GM12878 (cell line): ENCODE results near the gene KIF23.
"Not testable (repeated sequence)": the region's sequence is repeated elsewhere in the genome, so short reads cannot be mapped to it uniquely, and the experiment has no call there.

Source experiments
- CTCF ChIP-seq, 3 experiments: IDR thresholded peaks in 2 of 3; conservative IDR thresholded peaks in 1 of 3; 2 replicates each; pipeline ENCODE4 v1.5.1; 2011; ENCODE audit warnings: low read depth in 3 of 3, low read length in 3 of 3, mild to moderate bottlenecking in 3 of 3, control low read depth in 2 of 3, moderate library complexity in 2 of 3, inconsistent platforms in 1 of 3, mixed read lengths in 1 of 3; ENCODE audit not compliant: control insufficient read depth in 2 of 3, insufficient read depth in 1 of 3; ENCODE audit errors: extremely low read depth in 1 of 3
- PKNOX1 ChIP-seq: fragments of 450-650 bp; IDR thresholded peaks from 2 replicates; pipeline ENCODE4 v1.6.1; 2016; ENCODE audit warnings: mild to moderate bottlenecking
- RFX5 ChIP-seq: IDR thresholded peaks from 2 replicates; pipeline ENCODE4 v1.6.1; 2011; ENCODE audit warnings: low read depth, low read length, improper control_type of control experiment
- SIN3A ChIP-seq: IDR thresholded peaks from 2 replicates; pipeline ENCODE4 v1.6.1; 2012; ENCODE audit warnings: low read depth, low read length, improper control_type of control experiment
- YY1 ChIP-seq: IDR thresholded peaks from 2 replicates; pipeline ENCODE4 v1.6.1; 2011; ENCODE audit warnings: low read depth, mild to moderate bottlenecking, low read length

DNA sequence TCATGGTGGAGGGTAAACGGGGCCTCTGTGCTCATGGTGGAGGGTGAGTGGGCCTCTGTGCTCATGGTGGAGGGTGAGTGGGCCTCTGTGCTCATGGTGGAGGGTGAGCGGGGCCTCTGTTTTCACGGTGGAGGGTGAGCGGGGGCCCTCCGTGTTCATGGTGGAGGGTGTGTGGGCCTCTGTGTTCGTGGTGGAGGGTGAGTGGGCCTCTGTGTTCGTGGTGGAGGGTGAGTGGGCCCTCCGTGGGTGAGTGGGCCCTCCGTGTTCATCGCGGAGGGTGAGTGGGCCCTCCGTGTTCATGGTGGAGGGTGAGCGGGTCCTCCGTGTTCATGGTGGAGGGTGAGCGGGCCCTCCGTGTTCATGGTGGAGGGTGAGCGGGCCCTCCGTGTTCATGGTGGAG is 30.1 kb upstream of the KIF23 start:
- not testable (repeated sequence) for TF ChIP-seq PKNOX1; SIN3A; YY1; RFX5; CTCF (IDR thresholded peaks at IDR 0.05 in 2 of 3, conservative IDR thresholded peaks at IDR 0.05 in 1 of 3; ENCODE audit: control insufficient read depth in 2 of 3, extremely low read depth in 1 of 3, insufficient read depth in 1 of 3, low read depth in 3 of 3, low read length in 3 of 3)
